HG03039 (cell line): ENCODE results near the gene UBA52.
"Not testable (repeated sequence)": the region's sequence is repeated elsewhere in the genome, so short reads cannot be mapped to it uniquely, and the experiment has no call there.

Experiments used
- ATAC-seq: cut with Tn5 transposase; IDR thresholded peaks from one replicate; pipeline ENCODE4 v1.9.1; 2021; ENCODE audit warnings: mild to moderate bottlenecking, moderate library complexity; ENCODE audit not compliant: unreplicated experiment

The UBA52 gene

DNA sequence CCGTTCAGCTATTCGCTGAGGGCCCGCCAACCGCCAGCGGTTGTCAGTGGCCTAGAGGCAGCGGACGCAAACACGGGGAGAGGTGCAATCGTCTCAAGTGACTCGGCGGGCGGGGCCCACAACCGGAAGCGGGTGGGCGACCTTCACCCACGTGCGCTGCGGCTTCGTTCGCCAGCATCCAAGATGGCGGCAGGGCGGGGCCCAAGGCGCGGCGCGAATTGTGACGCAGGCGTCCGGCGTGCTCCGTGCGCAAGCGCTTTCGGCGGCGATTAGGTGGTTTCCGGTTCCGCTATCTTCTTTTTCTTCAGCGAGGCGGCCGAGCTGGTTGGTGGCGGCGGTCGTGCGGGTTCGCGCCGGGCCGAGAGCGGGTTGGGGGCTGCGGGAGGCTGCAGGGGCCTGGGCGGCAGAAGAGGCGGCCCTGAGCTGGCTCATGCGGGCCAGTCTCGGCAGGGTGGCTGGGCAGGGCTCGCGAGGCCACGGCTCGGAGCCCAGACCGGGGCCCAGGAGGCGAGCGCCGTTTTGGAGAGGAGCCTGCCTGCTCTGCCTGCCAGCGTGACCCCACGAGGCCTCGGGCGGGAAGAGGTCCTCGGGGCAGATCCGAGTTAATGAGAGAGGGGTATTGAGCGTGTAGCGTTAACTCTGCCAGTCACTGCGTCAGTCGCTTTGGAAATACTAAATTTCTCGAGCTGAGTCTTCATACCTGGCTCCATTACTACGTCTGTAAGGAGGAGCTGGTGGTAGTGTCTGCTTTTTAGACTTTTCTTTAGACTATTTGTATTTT, at the start of gene UBA52:
Gene UBA52 (plus strand): TSS at position 294 of the 781 bp plus-strand sequence. CDS start 1,444 bp downstream, outside the sequence.
- ATAC-seq: peak; percentile 79

GRCh38 chr19:18522124-18522861, 49.4 kb upstream of the UBA52 start:
- peak; percentile 80 for ATAC-seq

GRCh38 chr19:18522862-18523440, 48.7 kb upstream of the UBA52 start:
- not testable (repeated sequence) for ATAC-seq

GRCh38 chr19:18523841-18524240, 47.8 kb upstream of the UBA52 start:
- no peak for ATAC-seq

- no peak for ATAC-seq
Measured at GRCh38 chr19:18526316-18526715, 45.3 kb upstream of the UBA52 start.

DNA sequence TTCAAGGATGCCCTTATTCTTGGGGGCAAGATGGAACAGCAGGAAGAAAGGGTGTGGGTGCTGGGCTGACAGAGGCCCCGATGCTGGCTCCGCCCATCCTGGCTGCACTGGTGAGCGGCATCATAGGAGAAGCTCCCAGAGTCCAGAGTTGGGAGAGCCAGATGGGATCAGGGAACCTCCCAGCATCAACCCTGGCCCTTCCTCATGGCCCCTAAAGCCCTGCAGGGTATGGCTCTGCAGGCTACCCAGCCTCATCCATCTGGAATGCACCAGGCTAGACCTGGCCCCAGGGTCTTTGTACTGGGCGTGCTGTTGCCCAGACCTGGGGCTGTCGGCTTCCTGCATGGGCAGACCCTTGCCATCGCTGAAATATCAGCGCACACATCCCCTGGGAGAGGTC, 41.9 kb upstream of the UBA52 start:
- ATAC-seq: no peak

DNA sequence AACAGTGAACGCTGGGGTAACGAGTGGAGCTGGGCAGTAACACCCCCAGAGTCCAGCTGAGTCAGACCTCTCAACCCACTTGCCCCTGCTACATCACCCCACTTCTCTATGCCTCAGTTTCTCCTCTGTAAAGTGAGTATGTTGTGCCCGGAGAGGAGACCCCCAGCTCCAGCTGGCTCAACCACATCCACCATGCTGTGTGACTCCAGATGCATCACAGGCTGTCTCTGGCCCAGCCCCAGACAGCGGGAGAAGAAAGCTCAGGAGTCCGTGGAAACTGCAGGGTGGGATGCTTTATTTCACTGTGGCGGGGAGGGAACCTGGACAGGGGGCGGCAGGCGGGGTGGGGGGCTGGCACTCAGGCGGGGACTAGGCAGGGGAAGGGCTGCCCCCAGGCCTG, 40.2 kb upstream of the UBA52 start:
- ATAC-seq: no peak

GRCh38 chr19:18532168-18532890, 39.3 kb upstream of the UBA52 start:
- no peak for ATAC-seq

DNA sequence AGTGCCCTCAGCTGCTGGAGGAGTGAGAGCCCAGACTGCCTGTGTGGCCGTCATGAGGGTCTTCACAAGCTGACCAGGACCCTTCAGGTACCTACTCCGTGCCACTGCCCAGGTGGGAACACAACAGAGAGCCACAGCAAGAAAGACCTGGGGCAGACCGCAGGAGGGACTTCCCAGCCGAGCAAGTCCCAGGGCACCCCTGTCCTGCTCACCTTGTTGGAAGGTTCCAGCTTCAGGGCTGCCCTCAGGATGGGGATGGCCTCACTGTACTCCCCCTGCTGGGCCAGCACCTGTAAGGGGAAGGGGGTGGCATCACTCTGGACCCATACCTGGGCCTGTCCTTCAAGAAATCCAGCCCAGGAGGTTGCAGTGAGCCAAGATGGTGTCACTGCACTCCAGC, 38.6 kb upstream of the UBA52 start:
- ATAC-seq: no peak

- no peak for ATAC-seq
Measured at GRCh38 chr19:18536475-18536874, 35.2 kb upstream of the UBA52 start.

DNA sequence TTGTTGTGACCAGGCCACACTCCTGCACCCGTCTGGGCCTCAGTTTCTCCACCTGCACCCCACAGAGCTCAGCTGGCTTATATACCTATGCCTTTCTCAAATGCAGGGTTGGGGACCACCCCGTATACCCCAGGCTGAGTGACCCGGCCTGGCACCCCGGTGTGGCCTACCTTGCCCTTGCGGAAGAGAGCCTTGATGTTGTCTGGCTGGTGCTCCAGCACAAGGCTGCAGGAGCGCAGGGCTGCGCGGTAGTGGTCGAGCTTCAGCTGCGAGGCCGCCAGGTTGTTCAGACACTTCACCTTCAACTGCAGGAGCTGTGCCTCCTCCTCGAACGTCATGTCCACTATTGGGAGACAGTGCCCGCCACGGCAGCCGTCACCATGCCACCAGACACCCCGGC, 34.2 kb upstream of the UBA52 start:
- no peak for ATAC-seq

- no peak for ATAC-seq
Measured at GRCh38 chr19:18538115-18538514, 33.5 kb upstream of the UBA52 start.

DNA sequence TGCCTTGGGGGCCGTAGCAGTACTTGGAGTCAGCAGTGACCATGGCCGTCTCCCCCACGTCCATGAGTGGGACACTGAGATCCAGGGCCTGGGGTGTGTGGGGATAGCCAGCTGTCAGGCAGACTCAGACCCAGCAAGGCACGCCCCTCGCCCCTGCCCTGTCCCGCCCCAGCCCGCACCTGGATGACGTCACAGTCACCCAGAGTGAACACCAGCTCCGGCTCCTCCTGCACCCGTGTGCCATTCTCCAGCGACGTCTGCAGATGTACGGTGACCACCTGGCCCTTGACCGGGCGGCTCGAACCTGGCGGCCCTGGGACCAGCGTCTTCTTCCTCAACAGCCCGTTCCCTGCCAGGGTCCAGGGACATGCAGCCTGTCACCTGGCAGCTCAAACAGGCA, 32.3 kb upstream of the UBA52 start:
- ATAC-seq: no peak

DNA sequence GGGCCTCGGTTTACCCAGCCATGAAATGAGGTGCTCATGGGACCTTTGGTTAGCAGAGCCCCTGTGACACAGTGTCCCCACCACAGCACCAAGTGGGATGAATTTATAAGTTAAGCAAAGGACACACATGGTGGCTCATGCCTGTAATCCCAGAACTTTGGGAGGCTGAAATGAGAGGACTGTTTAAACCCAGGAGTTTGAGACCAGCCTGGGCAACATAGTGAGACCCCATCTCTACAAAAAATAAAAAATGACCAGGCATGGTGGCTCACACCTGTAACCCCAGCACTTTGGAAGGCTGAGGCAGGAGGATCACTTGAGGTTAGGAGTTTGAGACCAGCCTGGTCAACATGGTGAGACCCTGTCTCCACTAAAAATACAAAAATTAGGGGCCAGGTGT, 31.5 kb upstream of the UBA52 start:
- not testable (repeated sequence) for ATAC-seq

- no peak for ATAC-seq
Measured at GRCh38 chr19:18541258-18541991, 30.2 kb upstream of the UBA52 start.

DNA sequence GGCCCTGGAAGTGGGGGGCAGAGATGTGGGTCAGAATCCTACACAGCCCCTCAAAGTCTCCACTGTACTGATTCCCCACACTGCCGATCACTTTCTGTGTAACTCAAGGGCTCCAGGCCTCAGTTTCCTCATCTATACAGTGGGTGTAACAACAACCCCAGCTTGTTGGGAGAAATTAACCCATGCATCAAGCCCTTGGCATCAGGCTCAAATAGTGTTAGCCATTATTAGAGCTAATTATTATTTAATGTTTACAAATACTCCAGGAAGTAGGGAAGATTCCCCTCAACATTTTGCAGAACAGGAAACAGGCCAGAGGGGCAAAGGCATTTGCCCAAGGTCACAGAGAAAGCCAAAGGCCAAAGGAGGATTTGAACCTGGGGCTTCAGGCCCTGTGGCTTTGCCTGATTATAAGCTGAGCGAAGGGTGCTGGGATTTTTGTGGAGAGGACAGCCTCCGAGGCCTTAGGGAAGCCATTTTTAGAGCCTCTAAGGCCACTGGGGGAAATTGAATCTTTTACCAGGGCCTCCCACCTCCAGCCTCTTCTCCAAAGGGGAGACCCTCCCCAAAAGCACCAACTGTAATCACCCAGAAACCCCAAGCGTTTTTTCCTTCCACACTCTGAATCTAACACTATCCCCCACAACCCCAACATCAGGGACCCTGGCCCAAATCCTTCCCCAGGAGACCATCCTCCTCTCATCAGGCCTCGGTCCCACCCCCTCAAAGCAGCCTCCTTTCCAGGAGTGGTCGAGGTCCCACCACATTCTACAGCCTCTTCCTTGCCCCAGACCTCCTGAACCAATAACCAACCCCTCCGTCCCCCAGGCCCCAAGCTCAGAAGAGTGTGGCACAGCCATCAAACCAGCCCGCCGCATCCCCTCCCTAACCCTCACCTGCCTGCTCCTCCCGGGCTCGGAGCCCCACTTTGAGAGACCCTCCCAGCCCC, 29.4 kb upstream of the UBA52 start:
- no peak for ATAC-seq

DNA sequence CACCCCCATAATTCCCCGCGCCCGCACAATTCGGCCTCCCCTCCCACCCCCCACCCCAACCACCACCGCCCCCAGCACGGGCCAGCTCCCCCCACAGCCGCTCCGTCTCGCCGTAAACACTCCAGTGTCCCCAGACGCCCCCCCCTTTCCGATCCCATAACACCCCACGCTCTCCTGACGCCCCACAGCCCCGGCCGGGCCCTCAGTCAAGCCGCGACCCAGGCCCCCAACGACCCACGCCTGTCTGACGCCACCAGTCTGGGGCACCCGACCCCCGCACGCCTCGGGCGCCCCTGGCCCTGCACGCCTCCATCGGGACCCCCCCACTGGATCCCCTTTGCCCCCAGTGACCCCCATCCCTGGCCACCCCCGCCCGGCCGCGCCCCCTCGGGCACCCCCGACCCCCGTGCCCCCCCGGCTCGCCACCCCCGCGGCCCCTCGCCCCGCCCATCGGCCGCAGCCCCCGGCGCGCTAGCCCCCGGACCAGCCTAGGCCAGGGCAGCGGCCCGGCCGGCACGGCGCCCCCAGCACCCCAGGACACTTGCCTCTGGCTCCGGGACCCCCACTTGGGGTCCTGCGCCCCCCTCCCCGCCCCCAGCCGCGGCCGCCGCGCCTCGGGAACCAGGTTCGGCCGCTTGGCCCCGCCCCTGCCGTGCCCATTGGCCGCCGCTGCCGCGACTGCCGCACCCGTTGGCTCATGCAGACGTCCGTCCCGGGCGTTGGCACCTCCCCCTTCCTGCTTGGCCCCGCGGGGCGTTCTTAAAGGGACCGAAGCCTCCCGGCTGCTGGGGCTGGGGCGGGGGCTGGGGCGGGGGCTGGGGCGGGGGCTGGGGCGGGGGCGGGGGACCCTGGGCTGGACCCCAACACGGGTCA, 28.5 kb upstream of the UBA52 start, which contains the start of gene FKBP8:
Gene FKBP8 (minus strand): TSS at position 633 of the 873 bp plus-strand sequence. CDS start 1,603 bp downstream, outside the sequence.
- ATAC-seq: peak; percentile 95

GRCh38 chr19:18543814-18544475, 27.7 kb upstream of the UBA52 start:
- ATAC-seq: peak; percentile 44
